ENCODE data around the gene SURF4.
"Not testable (repeated sequence)": the region's sequence is repeated elsewhere in the genome, so short reads cannot be mapped to it uniquely, and the experiment has no call there.

Gene SURF4

DNA sequence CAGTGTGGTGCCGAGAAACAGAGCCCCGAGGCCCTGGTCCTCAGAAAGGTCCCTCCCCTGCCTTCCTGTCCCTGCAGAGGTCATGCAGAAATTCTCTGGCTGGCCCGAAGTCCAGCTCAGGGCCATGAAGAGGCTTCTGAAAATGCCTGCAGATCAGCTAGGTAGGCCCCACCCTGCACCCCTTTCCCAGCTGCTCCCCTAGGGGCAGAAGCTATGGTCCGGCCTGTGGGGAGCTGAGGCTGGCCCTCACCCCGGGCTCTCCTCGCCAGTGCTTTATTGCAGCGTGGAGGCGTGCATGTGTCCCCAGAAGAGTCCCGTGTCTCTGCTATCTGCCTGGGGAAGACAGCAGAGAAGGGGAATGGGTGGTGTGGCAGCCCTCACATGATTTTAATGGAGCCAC lies 22.0 kb upstream of the SURF4 start:
- DNase-seq (ENCODE audit: low read depth, low spot score) = no peak

DNA sequence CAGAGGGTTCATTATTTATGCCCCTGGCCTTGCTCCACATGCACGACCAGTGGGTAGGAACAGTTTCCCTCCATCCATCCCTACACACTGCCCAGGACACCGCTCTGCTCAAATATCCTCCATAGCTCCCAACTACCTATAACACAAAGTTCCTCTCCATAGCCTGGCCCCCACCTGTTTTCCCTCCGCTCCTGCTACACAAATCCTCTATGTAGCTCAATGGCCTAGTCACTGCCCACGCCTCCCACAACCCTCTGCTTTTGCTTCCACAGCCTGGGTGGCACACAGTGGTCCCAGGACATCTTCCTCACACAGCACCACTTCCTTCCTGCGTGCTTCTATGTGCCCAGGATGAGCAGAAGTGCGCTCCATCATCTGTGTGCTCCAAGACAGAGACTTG lies 21.5 kb upstream of the SURF4 start:
- no peak for DNase-seq (ENCODE audit: low read depth, low spot score)

DNA sequence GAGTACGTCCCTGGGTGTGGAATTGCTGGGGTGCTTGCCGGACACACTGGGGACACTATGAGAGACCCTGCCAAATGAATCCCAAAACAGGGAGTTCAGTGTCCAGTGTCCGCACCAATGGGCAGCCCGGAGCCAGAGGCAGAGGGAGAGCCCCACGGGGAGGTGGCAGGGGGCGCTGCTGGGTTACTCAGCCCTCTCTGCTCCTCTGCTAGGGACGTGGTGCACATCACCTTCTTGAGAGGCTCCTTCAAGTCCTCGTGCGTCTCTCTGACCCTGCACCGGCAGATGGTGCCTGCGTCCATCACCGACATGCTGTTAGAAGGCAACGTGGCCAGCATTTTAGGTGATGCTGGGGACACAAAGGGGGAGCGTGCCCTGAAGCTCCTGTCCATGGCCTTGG lies 21.1 kb upstream of the SURF4 start:
- no peak for DNase-seq (ENCODE audit: low read depth, low spot score)

DNA sequence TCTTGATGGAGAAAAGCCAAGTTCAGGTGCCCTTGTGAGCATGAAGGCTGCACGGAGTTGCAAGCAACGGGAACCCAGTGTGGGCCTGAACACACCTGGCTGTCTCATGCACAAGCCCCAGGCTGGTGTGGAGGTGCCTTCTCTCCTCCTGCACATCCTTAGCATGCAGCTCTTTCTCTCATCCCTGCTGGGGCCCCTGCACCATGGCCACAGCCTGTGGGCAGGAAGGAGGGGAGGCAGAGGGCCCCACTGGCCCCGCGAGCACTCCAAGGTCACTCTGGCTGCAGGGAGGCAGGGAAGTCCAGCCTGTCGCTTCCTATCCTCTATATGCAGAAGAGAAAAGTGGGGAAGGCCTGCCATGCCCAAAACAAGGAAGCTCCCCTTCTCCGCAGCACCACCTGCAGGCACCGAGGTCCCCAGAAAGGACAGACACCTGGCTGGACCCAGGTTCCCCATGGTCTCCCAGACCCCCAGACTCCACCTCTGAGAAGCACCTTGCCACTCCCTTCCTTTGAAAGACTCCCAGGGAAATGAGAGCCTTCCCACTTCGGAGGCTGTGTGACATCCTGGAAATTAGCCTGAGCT lies 18.9 kb upstream of the SURF4 start:
- no peak for DNase-seq (ENCODE audit: low read depth, low spot score)

GRCh38 chr9:133393399-133393798 lies 17.5 kb upstream of the SURF4 start:
- no peak for DNase-seq (ENCODE audit: low read depth, low spot score)

GRCh38 chr9:133392308-133392707 lies 16.4 kb upstream of the SURF4 start:
- not testable (repeated sequence) for DNase-seq (ENCODE audit: low read depth, low spot score)

DNA sequence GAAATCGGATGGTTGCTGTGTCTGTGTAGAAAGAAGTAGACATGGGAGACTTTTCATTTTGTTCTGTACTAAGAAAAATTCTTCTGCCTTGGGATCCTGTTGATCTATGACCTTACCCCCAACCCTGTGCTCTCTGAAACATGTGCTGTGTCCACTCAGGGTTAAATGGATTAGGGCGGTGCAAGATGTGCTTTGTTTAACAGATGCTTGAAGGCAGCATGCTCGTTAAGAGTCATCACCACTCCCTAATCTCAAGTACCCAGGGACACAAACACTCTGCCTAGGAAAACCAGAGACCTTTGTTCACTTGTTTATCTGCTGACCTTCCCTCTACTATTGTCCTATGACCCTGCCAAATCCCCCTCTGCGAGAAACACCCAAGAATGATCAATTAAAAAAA lies 15.6 kb upstream of the SURF4 start:
- not testable (repeated sequence) for DNase-seq (ENCODE audit: low read depth, low spot score)

DNA sequence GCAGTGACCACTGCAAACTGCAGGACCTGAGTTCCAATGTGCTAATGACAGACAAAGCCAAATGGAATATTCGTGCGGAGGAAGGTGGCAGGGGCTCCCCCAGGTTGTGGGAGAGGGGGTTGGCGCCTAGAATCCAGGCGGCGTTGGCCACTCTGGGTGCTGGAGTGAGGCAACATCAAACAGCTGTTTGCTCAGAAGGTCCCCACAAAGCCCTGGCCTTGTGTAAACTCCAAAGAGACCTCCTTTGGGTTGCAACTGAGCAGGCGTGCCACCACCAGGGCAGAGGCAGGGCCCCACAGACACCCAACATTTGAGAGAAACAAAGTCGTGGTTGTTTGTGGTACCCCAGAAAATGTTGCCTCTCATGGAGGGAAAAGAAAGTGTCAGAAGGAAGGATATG lies 14.9 kb upstream of the SURF4 start:
- DNase-seq (ENCODE audit: low read depth, low spot score) = no peak

DNA sequence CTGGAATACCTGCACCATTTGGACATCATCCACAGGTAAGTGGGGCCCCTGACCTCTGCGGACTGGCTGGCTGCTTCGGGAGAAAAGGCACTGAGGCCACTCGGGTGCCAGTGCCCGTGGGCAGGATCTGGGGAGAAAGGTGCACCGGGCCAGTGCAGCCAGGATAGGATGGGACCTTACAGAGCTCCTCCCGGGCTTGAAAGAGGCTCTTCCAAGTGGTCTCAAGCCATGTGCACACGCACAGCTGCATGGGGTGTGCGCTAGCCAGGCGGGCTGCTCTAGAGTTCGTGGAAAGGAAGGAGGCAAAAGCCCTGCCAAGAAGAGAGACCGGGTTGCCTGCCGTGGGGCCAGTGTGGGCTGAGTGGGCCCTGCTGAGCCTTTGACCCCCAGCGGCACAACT lies 13.7 kb upstream of the SURF4 start:
- DNase-seq (ENCODE audit: low read depth, low spot score) = no peak

- DNase-seq (ENCODE audit: low read depth, low spot score) = no peak
Observed at GRCh38 chr9:133389025-133389557, 13.2 kb upstream of the SURF4 start.

GRCh38 chr9:133387680-133388079 lies 11.8 kb upstream of the SURF4 start:
- DNase-seq (ENCODE audit: low read depth, low spot score) = no peak

DNA sequence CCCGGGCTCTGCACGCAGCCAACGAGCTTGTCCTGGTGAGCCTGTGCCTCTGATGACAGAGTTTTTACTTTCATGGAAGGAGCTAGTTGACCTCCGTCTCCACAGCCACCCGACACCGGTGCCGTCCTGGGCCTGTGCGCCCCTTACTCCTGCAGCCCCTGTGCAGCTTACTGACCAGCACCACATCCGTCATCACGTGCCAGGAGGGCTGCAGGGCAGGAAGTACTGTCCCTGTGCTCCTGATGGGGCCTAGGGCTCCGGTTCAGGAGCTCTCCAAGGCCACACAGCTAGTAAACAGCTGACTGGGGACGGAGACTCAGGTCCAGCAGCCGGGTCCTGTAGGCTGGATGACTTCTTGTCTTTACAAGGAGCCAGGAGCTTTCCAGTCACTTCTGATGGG lies 10.5 kb upstream of the SURF4 start:
- no peak for DNase-seq (ENCODE audit: low read depth, low spot score)

GRCh38 chr9:133385452-133385851 lies 9.6 kb upstream of the SURF4 start:
- DNase-seq (ENCODE audit: low read depth, low spot score) = no peak

- no peak for DNase-seq (ENCODE audit: low read depth, low spot score)
Observed at GRCh38 chr9:133384736-133385321, 9.0 kb upstream of the SURF4 start.

- no peak for DNase-seq (ENCODE audit: low read depth, low spot score)
Observed at GRCh38 chr9:133383438-133383837, 7.6 kb upstream of the SURF4 start.

- no peak for DNase-seq (ENCODE audit: low read depth, low spot score)
Observed at GRCh38 chr9:133382507-133383141, 6.8 kb upstream of the SURF4 start.

- no peak for DNase-seq (ENCODE audit: low read depth, low spot score)
Observed at GRCh38 chr9:133380734-133381133, 4.9 kb upstream of the SURF4 start.

DNA sequence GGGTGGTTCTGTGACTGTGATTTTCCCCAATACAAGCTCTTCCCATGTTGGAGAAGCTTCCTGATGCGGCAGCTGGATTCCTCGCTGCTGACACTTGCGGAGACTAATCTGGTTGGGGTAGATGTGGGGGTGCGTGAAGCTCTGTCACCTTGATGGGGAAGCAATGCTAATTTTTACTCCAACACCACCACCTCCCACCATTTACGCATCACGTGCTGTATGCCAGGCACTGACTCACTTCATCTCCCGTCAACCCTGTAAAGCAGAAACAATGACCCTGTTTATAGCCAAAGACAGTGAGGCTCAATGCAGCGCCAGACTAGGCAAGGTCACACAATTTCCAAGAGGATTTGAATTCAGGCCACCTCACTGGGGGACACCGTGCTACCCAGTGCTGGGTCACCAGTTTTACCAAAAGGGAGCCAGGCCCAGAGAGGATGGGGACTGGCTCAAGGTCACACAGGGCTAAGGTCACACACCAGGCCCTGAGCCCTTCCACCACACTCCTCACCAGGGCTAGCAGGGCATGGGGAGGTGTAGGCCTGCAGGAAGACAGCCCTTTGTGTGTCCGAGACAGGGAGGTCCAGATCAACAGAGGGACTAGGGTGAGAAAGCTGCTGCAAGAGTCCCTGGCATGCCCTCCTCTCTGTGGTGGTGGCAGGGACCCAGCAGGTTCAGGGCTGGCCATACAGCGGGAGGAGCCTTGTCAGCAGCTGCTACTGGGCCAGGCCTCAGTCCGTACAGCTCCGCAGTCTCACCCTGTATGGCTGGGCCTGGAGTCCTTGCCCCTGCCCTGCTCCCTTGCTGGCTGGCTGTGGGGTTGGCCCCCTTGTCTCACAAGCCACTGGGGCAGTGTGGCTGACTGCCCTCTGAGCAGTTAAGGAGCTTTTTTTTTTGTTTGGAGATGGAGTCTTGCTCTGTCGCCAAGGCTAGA lies 3.6 kb upstream of the SURF4 start:
- DNase-seq (ENCODE audit: low read depth, low spot score) = no peak

- DNase-seq (ENCODE audit: low read depth, low spot score) = no peak
Observed at GRCh38 chr9:133378408-133378962, 2.6 kb upstream of the SURF4 start.

DNA sequence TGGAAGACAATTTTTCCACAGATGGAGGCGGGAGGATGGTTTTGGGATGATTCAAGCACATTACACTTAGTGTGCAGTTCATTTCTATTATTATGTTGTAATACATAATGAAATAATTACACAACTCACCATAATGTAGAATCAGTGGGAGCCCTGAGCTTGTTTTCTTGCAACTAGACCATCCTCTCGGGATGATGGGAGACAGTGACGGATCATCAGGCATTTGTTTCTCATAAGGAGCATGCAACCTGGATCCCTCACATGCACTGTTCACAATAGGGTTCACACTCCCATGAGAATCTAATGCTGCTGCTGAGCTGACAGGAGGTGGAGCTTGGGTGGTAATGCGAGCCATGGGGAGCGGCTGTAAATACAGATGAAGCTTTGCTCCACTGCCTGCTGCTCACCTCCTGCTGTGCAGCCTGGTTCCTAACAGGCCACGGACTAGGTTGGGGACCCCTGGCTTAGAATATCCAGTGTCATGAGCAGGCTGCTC lies 1.9 kb upstream of the SURF4 start:
- no peak for DNase-seq (ENCODE audit: low read depth, low spot score)

- DNase-seq (ENCODE audit: low read depth, low spot score) = not testable (repeated sequence)
Observed at GRCh38 chr9:133377280-133377679, 1.4 kb upstream of the SURF4 start.

Data from activated naive CD8-positive, alpha-beta T cell treated with anti-CD3 and anti-CD28 coated beads, Interleukin-2, amount 50 U/mL, for 16 hours (primary cell).